OCI-LY3 (cell line): ENCODE results near the gene OR1S1.

Source experiments
- H2AFZ ChIP-seq: fragments of 200-600, 300-600 bp; shearing (Covaris generic); 2 replicates; pipeline ENCODE4 v1.6.0; 2014; ENCODE audit warnings: antibody characterized with exemption, low read depth, low read length
- H3K27ac ChIP-seq: fragments of 200-600, 300-600 bp; sonication (generic); 2 replicates; pipeline ENCODE4 v1.5.1; 2014; ENCODE audit warnings: mild to moderate bottlenecking, low read length, moderate library complexity, mixed read lengths
- H3K27me3 ChIP-seq: fragments of 200-600, 300-600 bp; sonication (generic); 2 replicates; pipeline ENCODE4 v1.6.1; 2014; ENCODE audit warnings: low read depth, low read length, mixed read lengths
- H3K36me3 ChIP-seq: fragments of 200-600, 300-600 bp; sonication (generic); replicated peaks from 2 replicates; pipeline ENCODE3; 2014; ENCODE audit warnings: low read depth, low read length, mixed read lengths
- H3K4me1 ChIP-seq: fragments of 300-600, 200-600 bp; sonication (generic); 2 replicates; pipeline ENCODE4 v1.6.1; 2014; ENCODE audit warnings: low read length, mixed read lengths
- H3K4me2 ChIP-seq: fragments of 200-600, 300-600 bp; sonication (generic); 2 replicates; pipeline ENCODE4 v1.6.1; 2014; ENCODE audit warnings: low read length, mixed read lengths
- H3K4me3 ChIP-seq: fragments of 300-600, 200-600 bp; sonication (generic); 2 replicates; pipeline ENCODE4 v1.5.1; 2014; ENCODE audit warnings: antibody characterized with exemption, mild to moderate bottlenecking, low read length, moderate library complexity
- H3K79me2 ChIP-seq: fragments of 300-600, 200-600 bp; shearing (Covaris generic); 2 replicates; pipeline ENCODE4 v1.6.1; 2014; ENCODE audit warnings: mild to moderate bottlenecking, low read length, mixed read lengths
- H3K9ac ChIP-seq: fragments of 300-600, 200-600 bp; shearing (Covaris generic); 2 replicates; pipeline ENCODE4 v1.6.0; 2014; ENCODE audit warnings: mild to moderate bottlenecking, low read length, moderate library complexity
- H3K9me3 ChIP-seq: fragments of 200-600, 300-600 bp; shearing (Covaris generic); 2 replicates; pipeline ENCODE4 v1.6.1; 2014; ENCODE audit warnings: low read length, mixed read lengths; ENCODE audit not compliant: insufficient read depth
- H4K20me1 ChIP-seq: fragments of 200-600, 300-600 bp; sonication (generic); 2 replicates; pipeline ENCODE4 v1.6.1; 2016; ENCODE audit warnings: low read length, mixed read lengths; ENCODE audit not compliant: insufficient read depth
- CTCF ChIP-seq: fragments of 200-600, 300-600 bp; sonication (generic); IDR thresholded peaks from 2 replicates; pipeline ENCODE4 v1.5.1; 2014; ENCODE audit warnings: antibody characterized with exemption, low read length, low read depth
- EZH2phosphoT487 ChIP-seq: fragments of 200-600 bp; shearing (Covaris generic); IDR thresholded peaks from 2 replicates; pipeline ENCODE4 v1.6.1; 2018; ENCODE audit warnings: antibody characterized with exemption, mixed run types, low read depth

Gene OR1S1

GRCh38 chr11:58227956-58228615 is 15.6 kb downstream of the OR1S1 start:
- H3K4me1 ChIP-seq: no peaks in the 10 kb centered on the region
- H3K27me3 ChIP-seq: no peaks in the 10 kb centered on the region
- H3K4me3 ChIP-seq: no peak overlapping the region
- no peak overlapping the region for H3K9ac ChIP-seq
- H3K9me3 ChIP-seq: no peaks in the 10 kb centered on the region
- H3K79me2 ChIP-seq: no peaks in the 10 kb centered on the region
- H3K4me2 ChIP-seq: no peak overlapping the region
- H2AFZ ChIP-seq: no peak overlapping the region
- no peaks in the 10 kb centered on the region for H3K36me3 ChIP-seq
- H4K20me1 ChIP-seq: no peaks in the 10 kb centered on the region
- no peak overlapping the region for H3K27ac ChIP-seq
- no peak for TF ChIP-seq EZH2phosphoT487
- TF ChIP-seq CTCF: no peak

GRCh38 chr11:58243954-58244353 is 31.4 kb downstream of the OR1S1 start:
- H3K27me3 ChIP-seq: no peaks in the 10 kb centered on the region
- H3K79me2 ChIP-seq: no peaks in the 10 kb centered on the region
- no peaks in the 10 kb centered on the region for H4K20me1 ChIP-seq
- H3K4me1 ChIP-seq: no peaks in the 10 kb centered on the region
- H3K9me3 ChIP-seq: no peaks in the 10 kb centered on the region
- H3K4me2 ChIP-seq: no peak overlapping the region
- no peak overlapping the region for H2AFZ ChIP-seq
- TF ChIP-seq EZH2phosphoT487 (no peak), CTCF (no peak)
- no peaks in the 10 kb centered on the region for H3K36me3 ChIP-seq
- H3K9ac ChIP-seq: no peak overlapping the region
- no peak overlapping the region for H3K4me3 ChIP-seq
- no peak overlapping the region for H3K27ac ChIP-seq

GRCh38 chr11:58254936-58255335 is 42.4 kb downstream of the OR1S1 start:
- Histone ChIP-seq H3K4me1 (no peaks in the 10 kb centered on the region), H3K36me3 (no peaks in the 10 kb centered on the region), H3K9me3 (no peaks in the 10 kb centered on the region), H3K79me2 (no peaks in the 10 kb centered on the region), H3K27ac (no peak overlapping the region), H3K27me3 (no peaks in the 10 kb centered on the region), H3K4me2 (no peak overlapping the region), H4K20me1 (no peaks in the 10 kb centered on the region), H3K4me3 (no peak overlapping the region), H3K9ac (no peak overlapping the region), H2AFZ (no peak overlapping the region)
- TF ChIP-seq EZH2phosphoT487 (no peak), CTCF (no peak)

- H3K79me2 ChIP-seq: no peaks in the 10 kb centered on the region
- no peak overlapping the region for H3K4me3 ChIP-seq
- no peak overlapping the region for H3K4me2 ChIP-seq
- TF ChIP-seq EZH2phosphoT487 (no peak), CTCF (no peak)
- H3K4me1 ChIP-seq: no peaks in the 10 kb centered on the region
- H3K27ac ChIP-seq: no peak overlapping the region
- no peaks in the 10 kb centered on the region for H3K36me3 ChIP-seq
- no peaks in the 10 kb centered on the region for H3K27me3 ChIP-seq
- no peak overlapping the region for H3K9ac ChIP-seq
- H4K20me1 ChIP-seq: no peaks in the 10 kb centered on the region
- H3K9me3 ChIP-seq: no peaks in the 10 kb centered on the region
- H2AFZ ChIP-seq: no peak overlapping the region
Observed at GRCh38 chr11:58259983-58260382, 47.5 kb downstream of the OR1S1 start.
